GM19043 (cell line): ENCODE results near the gene CDKN1C.

ENCODE experiments used
- ATAC-seq: cut with Tn5 transposase; IDR thresholded peaks from one replicate; pipeline ENCODE4 v1.9.1; 2021; ENCODE audit warnings: low read depth; ENCODE audit not compliant: unreplicated experiment

Gene CDKN1C

DNA sequence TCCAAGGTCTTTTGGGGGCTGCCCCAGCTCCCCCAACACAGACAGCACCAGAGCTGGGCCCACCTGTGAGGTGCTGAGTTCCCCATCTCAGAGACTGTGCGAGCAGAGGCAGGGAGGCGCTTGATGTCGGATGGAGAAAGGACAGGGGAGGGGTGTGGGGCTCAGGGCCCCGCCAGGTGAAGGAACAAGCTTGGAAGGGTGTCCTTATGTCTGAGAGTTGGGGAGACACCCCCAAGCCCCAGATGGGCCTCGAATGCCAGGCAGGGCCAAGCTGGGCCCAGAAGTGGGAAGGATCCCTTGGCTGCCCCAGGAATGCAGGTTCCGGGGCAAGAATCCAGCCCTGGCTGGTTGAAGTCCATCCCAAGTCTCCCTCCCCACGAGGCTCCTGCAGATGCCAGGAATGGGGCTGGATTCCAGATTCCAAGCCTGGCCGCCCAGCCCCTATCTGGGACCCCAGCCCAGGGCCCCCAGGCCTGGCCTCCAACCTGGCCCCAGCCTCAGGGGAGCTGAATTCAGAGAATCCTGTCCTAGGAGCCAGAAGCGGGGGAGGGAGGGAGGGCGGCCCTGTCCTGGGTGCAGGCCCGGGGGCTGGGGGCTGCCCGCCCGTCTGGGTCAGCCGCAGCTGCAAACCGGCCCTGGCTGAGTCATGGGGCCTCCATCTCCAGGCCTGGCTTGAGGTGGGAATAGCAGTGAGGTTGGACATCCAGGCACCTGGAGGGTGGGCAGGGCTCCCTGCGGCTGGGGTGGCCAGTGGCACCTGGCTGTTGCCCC, 50.9 kb downstream of the CDKN1C start:
- ATAC-seq: no peak

DNA sequence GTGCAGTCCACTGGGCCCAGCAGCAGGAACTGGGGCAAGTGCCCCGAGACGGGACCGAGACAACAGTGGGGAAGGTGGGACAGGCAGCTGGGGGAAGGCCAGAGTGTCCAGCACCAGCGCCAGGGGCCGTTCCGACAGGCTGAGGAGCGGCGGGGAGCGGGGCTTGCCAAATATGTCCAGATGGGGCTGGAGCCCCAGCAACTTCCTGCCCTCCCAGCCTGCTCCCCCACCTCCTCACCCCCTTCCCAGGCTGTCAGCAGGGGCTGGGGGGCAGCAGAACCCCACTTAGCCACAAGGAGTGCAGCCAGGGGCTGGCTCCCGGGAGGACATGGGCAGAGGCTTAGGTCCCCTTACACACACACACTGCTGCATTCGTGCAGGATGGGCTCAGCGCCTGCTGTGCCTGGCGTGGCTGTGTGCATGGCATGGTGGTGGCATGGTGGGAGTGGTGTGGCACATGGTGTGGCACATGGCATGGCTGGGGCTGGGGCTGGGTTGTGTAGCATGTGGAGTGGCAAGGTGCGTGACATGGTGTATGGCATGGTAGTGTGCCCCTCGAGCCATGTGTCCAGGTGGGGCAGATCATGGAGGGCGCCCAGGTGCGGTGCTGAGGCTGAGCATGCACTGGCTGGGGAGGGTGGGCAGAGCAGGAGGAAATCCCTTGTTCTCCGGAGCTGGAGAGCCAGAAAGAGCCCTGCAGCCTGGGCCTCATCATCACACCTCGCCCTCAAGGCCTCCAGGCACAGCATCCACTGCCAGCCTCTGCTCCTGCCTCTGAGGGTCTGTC, 51.7 kb downstream of the CDKN1C start:
- no peak for ATAC-seq
